ENCODE results near the gene EEFSEC.

- no peak for TF ChIP-seq CTCF (IDR thresholded peaks at IDR 0.05; ENCODE audit: insufficient read depth, low read length)
- TF ChIP-seq SPI1 (IDR thresholded peaks at IDR 0.05; ENCODE audit: borderline replicate concordance, low read depth): no peak
Observed at GRCh38 chr3:128280481-128281052, 127.3 kb downstream of the EEFSEC start.

Data from HL-60 (cell line).